ENCODE data around the gene ANKAR. TPM values are rescaled to one million over a fixed set of nuclear protein-coding genes. Genes with fewer than 3 reads are reported as not detected.

ANKAR gene
- total and polyA plus RNA-seq, 9 of the 15 experiments (the other 6 are each of a cell fraction or from before 2014, with no cell fraction given): 0.04 to 0.52 (median 0.39) TPM

- H3K4me1 ChIP-seq (replicated peaks in 1 of 2; ENCODE audit: control insufficient read depth in 2 of 2, insufficient read depth in 2 of 2, low read length in 2 of 2): no peaks in the 10 kb centered on the region
- H3K9ac ChIP-seq (ENCODE audit: insufficient read depth in 1 of 2, low read depth in 2 of 2, low read length in 2 of 2): no peak overlapping the region
- DNase-seq (ENCODE audit: extremely low read depth in 1 of 4, low spot score in 3 of 4): no peak
- BruUV-seq (replicated peaks): no TSS peak
- WGBS (ENCODE audit: insufficient coverage, low coverage, missing lambda C conversion rate): 14% methylated on average over 2 of the region's 2 CpGs
- ChIA-PET CTCF (ENCODE audit: low intra/inter-chr PET ratio) (no interaction called here), POLR2A (interaction anchor here (1.0 kb wide), 1 partner anchor 10 kb away, joined by 3 read pairs; no protein-coding TSS in a partner anchor)
- no peaks in the 10 kb centered on the region for H4K20me1 ChIP-seq (replicated peaks; ENCODE audit: control insufficient read depth, insufficient read depth, low read length)
- H3K9me3 ChIP-seq (replicated peaks; ENCODE audit: control insufficient read depth, insufficient read depth, low read depth, low read length): no peaks in the 10 kb centered on the region
- no peaks in the 10 kb centered on the region for H3K27me3 ChIP-seq (ENCODE audit: control insufficient read depth in 2 of 2, insufficient read depth in 2 of 2, low read length in 2 of 2)
- no peak for ATAC-seq
- no peaks in the 10 kb centered on the region for H3K79me2 ChIP-seq (ENCODE audit: control insufficient read depth, insufficient read depth, low read length)
- no peak overlapping the region for H3K27ac ChIP-seq (ENCODE audit: extremely low read depth, low read depth, low read length)
- intact Hi-C loops (cut with micrococcal nuclease): no loop called here
- no peak overlapping the region for H3K4me3 ChIP-seq
- no peak for FAIRE-seq
- no peaks in the 10 kb centered on the region for H3K9me1 ChIP-seq (ENCODE audit: control insufficient read depth, insufficient read depth, low read length)
- H2AFZ ChIP-seq (ENCODE audit: low read depth, low read length): no peak overlapping the region
- H3K36me3 ChIP-seq (ENCODE audit: control insufficient read depth, insufficient read depth, low read length): no peaks in the 10 kb centered on the region
- in situ Hi-C loops (cut with MboI): loop anchor here (10.0 kb wide), 1 partner anchor 151 kb away; no protein-coding TSS in a partner anchor
- H3K4me2 ChIP-seq (ENCODE audit: insufficient read depth, low read length): no peak overlapping the region
- TF ChIP-seq SMARCA5 (IDR thresholded peaks at IDR 0.05): no peak
- TF ChIP-seq BCLAF1 (IDR thresholded peaks at IDR 0.05; ENCODE audit: borderline replicate concordance in 1 of 2, control insufficient read depth in 1 of 2, low read depth in 2 of 2, low read length in 1 of 2): no peak
- no peak for TF ChIP-seq ZNF77 (CRISPR knock-in tag; IDR thresholded peaks at IDR 0.05)
- TF ChIP-seq ILK (tag; IDR thresholded peaks at IDR 0.05; ENCODE audit: borderline replicate concordance, low read depth): no peak
- TF ChIP-seq HDGF (IDR thresholded peaks at IDR 0.05): no peak
- TF ChIP-seq HEY1 (CRISPR knock-in tag; IDR thresholded peaks at IDR 0.05; ENCODE audit: borderline replicate concordance): no peak
- TF ChIP-seq MTA1 (IDR thresholded peaks at IDR 0.05; ENCODE audit: borderline replicate concordance): no peak
- no peak for TF ChIP-seq CC2D1A (IDR thresholded peaks at IDR 0.05)
- no peak for TF ChIP-seq DLX4 (CRISPR knock-in tag; IDR thresholded peaks at IDR 0.05)
- TF ChIP-seq CHD4 (IDR thresholded peaks at IDR 0.05; ENCODE audit: insufficient read depth, insufficient replicate concordance, low read depth, low read length, poor library complexity, severe bottlenecking): no peak
- no peak for TF ChIP-seq ZFX (CRISPR knock-in tag; IDR thresholded peaks at IDR 0.05)
- no peak for TF ChIP-seq ZNF512 (tag; IDR thresholded peaks at IDR 0.05)
- TF ChIP-seq POLR3G (IDR thresholded peaks at IDR 0.05; ENCODE audit: extremely low read depth, insufficient read length, insufficient replicate concordance): no peak
- TF ChIP-seq GMEB1 (CRISPR knock-in tag; IDR thresholded peaks at IDR 0.05): no peak
- no peak for TF ChIP-seq ZNF143 (CRISPR knock-in tag; IDR thresholded peaks at IDR 0.05)
- no peak for TF ChIP-seq ZNF165 (CRISPR knock-in tag; IDR thresholded peaks at IDR 0.05; ENCODE audit: borderline replicate concordance)
- no peak for TF ChIP-seq THRAP3 (IDR thresholded peaks at IDR 0.05; ENCODE audit: borderline replicate concordance)
These were observed 39.1 kb upstream of the ANKAR start for GRCh38 chr2:189635353-189635752.

Measured in K562 (cell line).